Measurements from ENCODE around the gene ACOT2.
"Not testable (repeated sequence)": the region's sequence is repeated elsewhere in the genome, so short reads cannot be mapped to it uniquely, and the experiment has no call there.

DNA sequence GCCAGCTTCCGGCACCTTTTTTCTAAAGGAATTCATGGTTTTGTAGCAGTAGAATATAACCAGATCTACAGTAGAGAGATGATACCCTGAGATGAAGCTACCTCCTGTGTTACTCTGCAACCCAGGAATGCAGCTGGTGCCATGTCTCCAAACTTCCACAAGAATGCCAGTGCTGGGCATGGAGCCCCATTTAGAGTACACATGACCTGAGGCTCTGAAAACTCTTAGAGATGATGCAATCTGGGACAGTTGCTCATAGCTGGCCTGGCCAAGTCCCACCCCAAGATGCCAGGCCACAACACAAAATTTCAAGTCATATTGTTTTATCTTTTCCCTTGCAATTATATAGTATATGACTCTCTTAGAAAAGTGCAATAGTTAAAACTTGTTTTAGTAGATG, 23.7 kb upstream of the ACOT2 start:
- TF ChIP-seq, protein P1, sequence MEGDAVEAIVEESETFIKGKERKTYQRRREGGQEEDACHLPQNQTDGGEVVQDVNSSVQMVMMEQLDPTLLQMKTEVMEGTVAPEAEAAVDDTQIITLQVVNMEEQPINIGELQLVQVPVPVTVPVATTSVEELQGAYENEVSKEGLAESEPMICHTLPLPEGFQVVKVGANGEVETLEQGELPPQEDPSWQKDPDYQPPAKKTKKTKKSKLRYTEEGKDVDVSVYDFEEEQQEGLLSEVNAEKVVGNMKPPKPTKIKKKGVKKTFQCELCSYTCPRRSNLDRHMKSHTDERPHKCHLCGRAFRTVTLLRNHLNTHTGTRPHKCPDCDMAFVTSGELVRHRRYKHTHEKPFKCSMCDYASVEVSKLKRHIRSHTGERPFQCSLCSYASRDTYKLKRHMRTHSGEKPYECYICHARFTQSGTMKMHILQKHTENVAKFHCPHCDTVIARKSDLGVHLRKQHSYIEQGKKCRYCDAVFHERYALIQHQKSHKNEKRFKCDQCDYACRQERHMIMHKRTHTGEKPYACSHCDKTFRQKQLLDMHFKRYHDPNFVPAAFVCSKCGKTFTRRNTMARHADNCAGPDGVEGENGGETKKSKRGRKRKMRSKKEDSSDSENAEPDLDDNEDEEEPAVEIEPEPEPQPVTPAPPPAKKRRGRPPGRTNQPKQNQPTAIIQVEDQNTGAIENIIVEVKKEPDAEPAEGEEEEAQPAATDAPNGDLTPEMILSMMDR (IDR thresholded peaks at IDR 0.05): not testable (repeated sequence)
- not testable (repeated sequence) for TF ChIP-seq POLR2A (IDR thresholded peaks at IDR 0.05)
